MM.1S (cell line): Measurements from ENCODE around the gene WNT5B.

Experiments
- EZH2phosphoT487 ChIP-seq: fragments of 300-600 bp; sonication (generic); IDR thresholded peaks from 2 replicates; pipeline ENCODE4 v1.6.1; 2018; ENCODE audit warnings: antibody characterized with exemption, low read length
- TF ChIP-seq, protein P1 (sequence below): fragments of 300-600 bp; sonication (generic); IDR thresholded peaks from 2 replicates; pipeline ENCODE4 v1.5.1; 2016; ENCODE audit warnings: antibody characterized with exemption, low read length, mixed read lengths

DNA sequence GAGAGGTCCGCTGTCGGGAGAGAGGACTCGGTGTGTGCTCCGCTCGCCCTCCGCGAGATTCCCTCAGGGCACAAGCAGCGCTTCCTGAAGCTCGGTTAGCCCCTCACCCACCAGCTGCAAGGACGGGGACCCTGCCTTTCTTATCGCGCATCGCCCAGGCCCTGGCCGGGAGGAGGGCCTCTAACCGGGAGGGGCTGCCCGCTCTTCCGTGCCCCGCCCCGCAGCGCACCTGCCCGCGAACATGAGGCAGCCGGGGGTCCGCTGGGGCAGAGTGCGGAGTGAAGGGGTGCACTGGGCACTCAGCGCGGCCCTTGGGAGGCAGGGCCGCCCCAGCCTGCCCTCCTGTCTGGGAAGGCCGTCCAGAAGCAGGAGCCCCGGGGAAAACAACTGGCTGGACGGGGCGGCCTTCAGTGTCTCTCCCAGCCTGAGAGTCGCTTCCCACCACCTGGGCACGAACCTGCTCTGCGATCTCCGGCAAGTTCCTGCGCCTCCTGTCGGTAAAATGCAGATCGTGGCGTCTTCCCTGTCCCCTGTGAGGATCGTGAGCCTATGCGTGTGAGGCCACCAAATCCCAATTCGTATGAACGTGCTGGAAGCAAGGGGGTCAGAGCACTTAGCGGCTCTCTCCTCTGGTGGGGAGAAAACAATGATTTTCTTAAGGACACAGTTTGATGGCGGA is 33.9 kb downstream of the WNT5B start:
- TF ChIP-seq EZH2phosphoT487 = no peak
- TF ChIP-seq, protein P1, sequence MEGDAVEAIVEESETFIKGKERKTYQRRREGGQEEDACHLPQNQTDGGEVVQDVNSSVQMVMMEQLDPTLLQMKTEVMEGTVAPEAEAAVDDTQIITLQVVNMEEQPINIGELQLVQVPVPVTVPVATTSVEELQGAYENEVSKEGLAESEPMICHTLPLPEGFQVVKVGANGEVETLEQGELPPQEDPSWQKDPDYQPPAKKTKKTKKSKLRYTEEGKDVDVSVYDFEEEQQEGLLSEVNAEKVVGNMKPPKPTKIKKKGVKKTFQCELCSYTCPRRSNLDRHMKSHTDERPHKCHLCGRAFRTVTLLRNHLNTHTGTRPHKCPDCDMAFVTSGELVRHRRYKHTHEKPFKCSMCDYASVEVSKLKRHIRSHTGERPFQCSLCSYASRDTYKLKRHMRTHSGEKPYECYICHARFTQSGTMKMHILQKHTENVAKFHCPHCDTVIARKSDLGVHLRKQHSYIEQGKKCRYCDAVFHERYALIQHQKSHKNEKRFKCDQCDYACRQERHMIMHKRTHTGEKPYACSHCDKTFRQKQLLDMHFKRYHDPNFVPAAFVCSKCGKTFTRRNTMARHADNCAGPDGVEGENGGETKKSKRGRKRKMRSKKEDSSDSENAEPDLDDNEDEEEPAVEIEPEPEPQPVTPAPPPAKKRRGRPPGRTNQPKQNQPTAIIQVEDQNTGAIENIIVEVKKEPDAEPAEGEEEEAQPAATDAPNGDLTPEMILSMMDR = peak; percentile 41
